ENCODE results near the gene SYT9.
"Not testable (repeated sequence)": the region's sequence is repeated elsewhere in the genome, so short reads cannot be mapped to it uniquely, and the experiment has no call there.

Gene SYT9

DNA sequence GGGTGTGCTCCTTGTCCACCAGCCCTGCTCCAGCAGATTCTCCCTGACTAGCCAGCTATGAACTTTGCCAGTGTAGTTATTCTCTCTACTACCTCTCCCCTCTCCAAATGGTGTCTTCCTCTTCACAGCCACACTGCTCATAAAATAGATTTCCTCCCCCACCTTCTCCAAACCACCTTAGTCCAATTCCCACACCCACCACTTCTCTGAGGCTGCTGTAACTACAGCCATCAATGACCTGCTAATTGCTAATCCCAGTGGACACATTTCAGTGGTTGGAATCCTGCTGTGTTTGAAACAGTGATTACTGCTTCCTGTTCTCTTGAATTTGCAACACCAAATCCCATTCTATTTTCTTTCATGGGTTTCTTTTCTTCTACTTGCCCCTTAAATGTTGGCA is 23.4 kb downstream of the SYT9 start:
- no peak for DNase-seq

DNA sequence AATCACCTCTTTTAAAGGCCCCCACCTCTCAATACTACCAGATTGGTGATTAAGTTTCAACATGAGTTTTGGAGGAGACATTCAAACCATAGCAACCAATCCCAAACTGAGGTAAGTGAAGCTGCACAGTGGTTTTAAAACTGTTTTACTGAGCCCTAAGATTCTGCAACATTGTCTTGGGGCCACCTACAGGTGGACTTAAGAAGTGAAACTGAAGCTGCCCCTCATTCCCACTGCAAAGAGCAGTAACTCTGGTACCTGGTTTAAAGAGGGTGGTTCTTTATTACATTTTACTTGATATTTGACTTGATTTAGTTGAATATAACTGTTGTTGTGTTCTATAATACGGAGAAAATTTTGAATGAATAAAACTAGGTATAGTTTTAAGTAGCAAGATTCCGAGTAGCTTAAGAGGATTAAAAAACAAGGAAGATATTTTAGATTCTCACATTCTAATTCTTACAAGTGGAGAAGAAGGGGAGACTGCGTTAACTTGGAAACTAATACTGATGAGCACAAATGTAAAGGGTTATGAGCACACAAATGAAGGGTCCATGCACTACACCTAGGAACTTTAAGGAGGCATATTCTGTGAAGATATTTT is 26.7 kb downstream of the SYT9 start:
- DNase-seq: peak; percentile 7

DNA sequence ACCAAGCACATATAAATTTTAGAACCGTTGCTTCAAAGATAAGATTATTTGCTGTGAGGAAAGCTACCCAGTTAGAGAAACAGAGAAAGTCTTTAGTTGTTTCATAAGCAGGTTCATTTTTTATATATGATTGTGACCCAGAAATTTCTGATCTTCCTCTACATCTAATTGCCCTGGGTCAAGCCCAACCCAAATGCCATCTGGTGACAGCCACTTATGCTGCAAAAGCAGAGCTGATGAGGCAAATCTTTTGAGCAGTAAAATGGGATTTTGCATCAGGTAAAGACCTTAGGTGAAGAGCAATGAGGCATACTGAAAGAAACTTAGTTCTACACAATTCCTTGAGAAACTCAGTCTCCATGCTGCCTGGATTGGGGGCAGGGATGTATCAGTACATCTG is 28.0 kb downstream of the SYT9 start:
- no peak for DNase-seq

DNA sequence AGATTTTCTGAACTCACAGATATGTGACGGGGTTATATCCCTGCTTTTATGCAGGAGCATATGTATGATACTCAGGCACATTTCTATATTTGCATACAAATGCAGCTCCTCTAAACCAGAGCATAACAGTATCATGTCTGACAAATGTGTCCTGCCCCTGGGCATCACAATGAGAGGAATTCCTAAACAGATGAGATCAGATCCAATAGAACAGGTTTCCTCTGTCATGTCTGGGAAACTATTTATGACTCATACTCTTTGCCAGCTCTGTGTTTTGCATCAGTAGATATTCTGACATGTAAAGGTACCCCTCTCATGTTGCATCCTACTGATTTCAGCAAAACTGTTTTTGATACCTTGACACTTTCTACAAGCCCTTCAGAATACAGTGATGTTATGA is 29.4 kb downstream of the SYT9 start:
- DNase-seq: no peak

DNA sequence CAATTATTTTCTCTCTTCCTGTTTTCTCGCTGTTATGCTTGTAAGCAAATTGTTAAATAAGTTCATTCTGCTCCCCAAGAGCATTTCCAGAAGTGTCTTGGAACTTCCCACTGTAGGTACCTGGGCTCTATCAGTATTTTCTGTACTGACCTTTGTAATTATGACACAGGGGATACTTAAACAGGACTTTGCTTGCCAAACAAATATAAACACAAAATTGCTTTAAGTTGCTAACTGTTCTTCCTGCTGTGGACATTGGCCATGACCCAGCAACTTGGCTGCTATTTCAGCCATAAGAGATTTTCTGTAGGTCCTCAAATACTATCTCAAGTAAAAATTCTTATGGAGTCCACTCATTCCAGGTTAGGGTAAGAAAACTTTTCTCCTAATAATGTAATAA is 30.1 kb downstream of the SYT9 start:
- DNase-seq: no peak

DNA sequence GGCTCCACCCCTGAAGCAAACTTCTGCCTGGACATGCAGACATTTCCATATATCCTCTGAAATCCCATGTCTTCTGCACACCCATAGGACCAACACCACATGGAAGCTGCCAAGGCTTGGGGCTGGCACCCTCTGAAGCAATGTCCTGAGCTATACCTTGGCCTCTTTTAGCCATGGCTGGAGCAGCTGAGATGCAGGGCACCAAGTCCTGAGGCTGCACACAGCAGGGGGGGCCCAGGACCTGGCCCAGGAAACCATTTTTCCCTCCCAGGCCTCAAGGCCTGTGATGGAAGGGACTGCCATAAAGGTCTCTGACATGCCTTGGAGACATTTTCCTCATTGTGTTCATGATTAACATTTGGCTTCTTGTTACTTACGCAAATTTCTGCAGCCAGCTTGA is 34.5 kb downstream of the SYT9 start:
- DNase-seq: no peak

DNA sequence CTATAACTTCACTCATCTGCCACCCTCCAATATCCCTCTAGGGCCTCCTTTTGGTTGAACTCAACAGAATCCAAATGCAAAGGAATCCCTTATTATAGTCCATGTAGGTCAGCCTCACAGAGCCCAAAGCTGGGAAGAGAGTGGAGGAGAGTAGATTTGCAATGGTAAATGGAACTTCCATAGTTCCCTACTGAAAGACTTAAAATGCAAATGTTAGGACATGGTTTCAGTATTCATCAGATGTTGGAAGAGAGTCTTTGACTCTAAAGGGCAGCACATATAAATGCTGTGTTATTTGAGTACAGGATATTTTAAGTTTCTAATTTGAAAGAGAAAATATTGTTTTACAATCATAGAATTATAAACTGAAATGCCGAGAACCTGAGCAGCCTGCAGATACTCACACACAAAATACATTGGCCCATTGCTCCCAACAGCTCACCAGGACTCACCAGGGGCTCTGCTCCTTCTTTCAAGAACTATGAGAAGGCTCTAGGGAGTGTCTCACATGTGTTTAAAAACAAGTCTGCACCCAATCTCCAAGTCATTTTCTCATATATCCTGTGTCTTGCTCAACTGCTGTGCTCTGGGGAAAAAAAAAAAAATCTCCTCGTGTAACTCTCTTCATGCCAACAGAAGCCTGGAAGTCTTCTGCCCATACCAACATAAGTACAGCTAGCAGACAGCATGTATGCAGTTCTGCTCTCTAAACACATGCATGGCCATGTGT is 39.6 kb downstream of the SYT9 start:
- DNase-seq: no peak

DNA sequence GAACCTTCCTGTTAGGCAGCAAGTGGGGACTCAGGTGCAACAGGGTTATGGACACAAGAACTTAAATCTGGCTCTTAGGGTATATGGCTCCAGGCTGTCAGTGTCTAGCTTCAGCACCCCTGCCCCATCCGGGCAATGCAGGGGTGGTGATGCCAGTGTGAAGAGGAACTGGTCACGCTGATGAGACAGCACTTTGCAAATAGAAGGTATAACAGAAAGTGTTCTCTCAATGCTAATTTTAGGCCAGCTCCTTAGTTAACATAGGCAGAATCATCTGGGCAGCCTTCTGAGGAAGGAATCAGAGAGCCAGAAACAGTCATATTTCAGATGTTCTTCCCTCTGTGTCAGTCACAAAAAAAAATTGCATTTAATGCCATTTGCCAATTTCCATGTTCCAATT is 41.2 kb downstream of the SYT9 start:
- DNase-seq: no peak

DNA sequence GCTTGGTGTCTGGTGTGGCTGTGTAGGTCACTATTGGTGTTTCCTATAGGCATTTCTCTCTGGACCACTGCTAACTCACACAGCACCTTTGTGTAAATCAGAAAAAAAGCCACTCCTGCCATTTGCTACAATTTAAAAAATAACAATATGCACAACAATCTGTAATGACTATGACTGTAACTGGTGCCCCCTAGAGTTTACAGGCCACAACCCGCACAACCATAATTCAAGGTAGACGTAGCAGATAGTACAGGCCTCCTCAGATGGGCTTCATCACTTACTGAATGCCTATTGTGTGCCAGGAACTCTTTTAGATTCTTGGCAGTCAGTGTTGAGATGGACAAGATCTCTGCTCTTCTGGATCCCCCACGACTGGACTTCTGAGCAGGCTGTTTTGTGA is 47.7 kb downstream of the SYT9 start:
- DNase-seq: no peak

DNA sequence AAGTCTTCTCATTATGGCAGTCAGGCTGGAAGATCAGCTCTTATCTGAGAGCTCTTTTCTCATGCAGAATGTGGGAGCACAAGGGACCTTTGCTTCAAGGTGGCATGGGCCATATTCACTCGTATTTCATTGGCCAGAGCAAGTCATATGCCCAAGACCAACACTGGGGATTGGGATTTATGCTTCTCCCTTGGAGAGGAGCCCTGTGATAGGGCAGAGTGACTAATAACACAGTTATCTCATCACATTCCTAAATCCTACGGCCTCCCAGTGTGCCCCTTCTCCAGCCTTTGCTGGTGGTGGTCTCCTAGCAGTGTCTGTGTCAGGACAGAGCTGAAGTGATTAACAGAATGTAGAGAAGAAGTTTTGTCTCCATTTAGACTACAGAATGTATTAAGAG is 48.6 kb downstream of the SYT9 start:
- DNase-seq: no peak

DNA sequence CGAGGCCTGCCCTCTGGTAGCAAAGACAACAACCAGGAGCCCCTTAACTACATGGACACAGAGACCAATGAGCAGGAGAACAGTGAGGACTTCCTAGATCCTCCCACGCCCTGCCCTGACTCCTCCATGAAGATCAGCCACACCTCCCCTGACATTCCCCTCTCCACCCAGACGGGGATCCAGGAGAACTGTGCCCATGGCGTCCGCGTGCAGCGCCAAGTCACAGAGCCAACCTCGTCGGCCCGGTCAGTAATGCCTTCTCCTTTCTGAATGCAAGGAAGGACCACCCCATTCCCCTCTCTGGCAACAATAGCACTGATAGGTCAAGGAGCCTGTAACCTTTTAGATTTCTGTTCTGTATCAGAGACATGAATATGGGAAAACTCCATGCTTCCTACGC is 51.4 kb downstream of the SYT9 start:
- DNase-seq: no peak

DNA sequence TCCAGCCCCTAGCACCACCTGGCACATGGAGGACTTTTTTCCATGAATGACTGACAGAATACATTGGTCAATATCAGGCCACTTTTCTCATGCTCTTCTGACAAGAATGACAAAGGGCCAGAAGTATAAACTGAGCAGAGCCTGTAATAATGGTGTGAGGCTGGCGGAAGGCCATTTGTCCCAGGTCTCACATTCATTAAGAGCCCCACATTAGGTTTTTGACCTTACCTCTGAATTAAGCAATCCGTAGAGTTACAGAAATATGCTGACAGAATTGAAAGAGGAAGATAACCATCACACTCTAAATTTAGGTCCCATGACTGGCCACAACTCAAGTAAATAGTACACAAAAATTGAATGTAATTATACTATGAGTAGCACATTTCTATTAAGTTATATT is 55.2 kb downstream of the SYT9 start:
- no peak for DNase-seq

DNA sequence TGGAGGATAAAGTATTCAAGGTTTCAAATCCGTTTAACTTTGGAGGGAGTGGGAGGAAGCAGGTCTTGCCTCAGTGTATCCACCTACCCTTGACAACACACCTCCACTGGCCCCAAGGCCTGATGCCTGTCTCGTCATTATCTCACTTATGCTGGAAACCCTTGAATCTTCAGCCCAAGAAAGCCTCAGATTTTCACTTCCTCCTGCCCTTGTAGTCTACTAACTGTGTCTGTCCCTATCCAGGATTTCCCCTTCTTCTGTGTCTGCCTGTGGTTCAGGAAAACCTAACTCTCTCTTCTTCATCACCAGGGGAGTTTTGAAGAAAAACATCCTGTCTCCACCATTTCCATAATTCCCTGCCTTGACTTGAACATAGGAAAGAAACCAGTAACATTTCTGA is 56.1 kb downstream of the SYT9 start:
- no peak for DNase-seq

DNA sequence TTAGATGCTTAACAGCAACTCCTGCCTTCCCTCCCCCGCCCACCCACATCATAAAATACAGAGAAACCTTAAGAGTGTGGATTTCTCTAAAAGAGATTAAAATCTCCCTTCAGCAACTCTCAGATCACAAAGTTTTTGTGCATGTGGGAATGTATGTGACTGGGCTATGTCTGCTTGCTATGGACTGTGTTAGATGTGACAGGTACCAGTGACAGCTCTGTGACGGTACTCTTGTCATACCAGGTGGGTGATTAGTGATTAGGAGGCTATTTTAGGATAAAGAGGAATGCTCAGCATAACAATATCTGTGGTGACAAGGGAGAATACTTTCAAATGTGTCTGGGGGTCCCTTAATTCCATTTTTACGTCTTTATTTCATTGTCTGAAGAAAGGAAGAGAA is 60.2 kb downstream of the SYT9 start:
- no peak for DNase-seq

DNA sequence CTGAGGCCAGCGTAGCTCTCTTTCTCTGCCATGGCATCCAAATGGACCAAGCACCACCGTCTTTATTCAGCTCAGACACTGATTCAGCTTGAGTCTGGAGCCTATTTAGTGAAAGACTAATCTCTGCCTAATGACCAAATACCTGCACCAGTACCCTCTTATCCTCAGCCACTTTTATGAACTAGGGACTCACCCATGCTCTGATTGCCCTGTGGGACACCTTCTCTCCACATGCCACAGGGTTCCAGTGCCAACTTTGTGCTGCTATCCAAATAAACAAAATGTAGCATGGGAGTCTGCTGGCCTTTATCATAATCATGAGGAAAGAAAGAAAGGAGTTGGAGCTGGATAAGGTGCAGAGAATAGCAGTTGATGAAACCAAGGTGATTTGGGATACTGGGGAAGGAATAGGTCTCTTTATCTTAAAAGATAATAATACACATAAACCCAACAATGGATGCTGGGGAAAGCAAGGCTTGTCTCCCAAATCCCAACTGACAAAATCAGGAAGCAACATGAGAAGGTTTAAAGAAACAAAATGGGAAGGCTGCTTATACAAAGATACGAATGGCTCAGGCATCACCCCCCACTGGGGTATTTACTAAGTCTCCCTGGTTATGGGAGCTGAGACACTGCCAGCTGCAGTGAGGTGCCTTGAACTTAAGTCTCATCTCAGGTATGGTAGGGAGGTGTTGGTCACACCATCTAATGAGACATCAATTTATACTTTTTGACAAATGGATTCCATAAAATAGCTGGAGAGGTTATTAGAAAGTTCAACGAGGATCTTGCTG is 63.3 kb downstream of the SYT9 start:
- DNase-seq: no peak

DNA sequence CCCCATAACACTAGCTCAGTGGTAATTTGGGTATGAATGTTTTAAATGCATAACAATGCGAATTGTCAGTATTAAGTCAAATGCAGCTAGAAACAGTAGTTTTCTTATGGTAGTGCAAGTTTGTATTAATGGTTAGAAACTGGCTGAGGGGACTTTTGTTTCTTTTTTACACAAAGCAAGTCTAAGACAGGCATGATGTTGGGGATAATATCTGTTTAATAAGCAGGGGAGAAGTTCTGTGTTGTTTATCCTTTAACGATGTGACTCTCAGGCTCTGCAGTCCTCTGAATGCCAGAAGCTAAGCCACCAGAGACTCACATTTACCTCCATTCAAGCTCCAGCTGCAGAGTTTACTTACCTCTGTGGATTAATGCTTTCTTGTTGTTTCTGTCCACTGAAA is 67.8 kb downstream of the SYT9 start:
- no peak for DNase-seq

DNA sequence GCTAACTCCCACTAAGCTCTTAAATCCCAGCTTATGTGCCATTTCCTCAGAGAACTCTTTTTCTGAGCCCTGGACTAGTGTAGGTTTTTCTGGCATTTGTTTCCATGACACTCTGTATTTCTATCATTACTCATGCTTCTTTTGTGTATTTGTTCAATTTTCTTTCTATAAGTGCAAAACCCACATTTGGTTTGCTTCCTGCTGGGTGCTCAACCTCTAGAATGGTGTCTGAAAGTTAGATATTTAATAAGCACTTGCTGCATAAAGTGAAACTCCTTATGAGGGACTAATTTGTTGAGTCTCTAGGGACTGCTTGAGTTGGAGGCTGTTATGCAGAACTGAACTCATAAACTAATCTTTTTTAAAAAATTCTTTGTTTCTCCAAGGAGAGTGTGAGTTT is 68.6 kb downstream of the SYT9 start:
- no peak for DNase-seq

DNA sequence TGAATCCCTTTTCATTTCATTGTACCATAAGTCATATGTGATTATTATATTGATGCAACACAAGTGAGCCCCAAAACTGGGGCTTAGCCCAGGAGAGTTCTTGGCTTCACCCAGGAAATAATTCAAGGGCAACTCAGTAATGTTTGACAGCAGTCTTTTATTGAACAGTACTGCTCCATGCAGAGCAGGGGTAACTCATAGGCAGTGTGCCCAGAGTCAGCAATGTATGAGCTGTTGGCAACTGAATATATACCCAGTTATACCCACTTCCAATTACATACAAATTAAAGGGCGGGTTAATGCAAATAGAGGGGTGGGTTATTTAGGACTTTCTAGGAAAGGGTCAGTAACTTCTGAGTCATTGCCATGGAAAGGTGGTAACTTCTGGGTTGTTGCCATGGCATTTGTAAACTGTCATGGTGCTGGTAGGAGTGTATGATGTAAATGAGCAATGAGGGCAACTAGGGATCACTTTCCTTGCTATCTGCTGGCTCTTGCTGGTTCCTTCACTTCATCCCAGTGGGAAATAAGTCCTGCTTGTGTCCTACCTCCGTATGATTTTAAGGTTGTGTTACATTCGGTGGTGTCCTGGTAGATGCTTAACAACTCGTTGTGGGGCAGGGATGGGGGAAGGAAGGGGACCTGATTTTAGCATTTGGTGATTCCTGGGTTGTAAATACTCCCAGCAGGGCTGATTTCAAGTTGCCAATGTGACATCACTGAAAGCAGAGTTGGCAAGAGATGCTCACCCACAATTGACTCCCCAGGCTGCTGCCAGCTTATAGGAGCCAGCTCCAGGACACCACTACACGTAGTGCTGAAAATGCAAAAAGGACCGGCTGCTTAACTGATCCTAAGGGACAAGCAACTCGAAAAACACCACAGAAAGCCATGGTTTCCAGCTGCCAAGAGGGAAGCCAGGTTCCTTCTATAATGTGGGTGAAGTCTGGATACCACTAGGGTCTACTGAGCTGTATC is 70.1 kb downstream of the SYT9 start:
- DNase-seq: no peak

DNA sequence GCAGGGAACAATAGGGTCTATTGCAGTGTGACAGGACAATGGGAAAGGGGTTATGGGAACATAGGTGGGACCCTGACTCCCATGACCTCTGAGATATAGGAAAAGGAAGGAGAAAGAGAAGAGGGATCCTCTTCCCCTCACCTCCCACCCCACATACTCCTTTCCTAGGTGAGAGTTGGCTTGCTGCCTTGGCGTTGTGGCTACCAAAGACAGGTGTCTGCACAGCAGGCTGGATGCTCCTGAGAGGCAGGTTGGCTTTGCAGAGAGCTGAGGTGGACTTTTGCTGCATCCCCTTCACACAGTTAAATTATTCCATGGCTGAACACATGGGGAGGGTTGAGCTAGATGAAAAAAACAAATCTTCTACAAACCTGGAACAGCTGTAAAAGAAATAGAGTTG is 80.7 kb downstream of the SYT9 start:
- no peak for DNase-seq

DNA sequence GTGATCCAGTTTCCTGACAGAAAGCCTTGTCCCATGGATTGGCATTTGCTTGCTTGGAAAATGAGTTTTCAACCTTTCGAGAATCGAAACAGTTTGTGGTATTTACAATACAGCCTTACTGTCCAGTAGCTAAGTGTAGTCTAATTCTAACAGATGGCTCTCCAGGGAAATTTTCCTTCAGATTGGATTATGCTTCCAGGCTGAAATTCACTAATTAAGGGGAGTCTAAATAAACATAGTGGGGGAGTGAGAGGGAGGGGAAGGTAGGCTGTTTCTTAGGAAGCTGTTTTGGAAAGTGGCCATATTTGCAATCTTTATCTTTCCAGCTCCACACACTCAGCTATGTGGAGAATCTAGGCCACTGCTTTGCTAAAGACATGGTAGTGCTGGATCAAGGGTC is 81.3 kb downstream of the SYT9 start:
- no peak for DNase-seq

DNA sequence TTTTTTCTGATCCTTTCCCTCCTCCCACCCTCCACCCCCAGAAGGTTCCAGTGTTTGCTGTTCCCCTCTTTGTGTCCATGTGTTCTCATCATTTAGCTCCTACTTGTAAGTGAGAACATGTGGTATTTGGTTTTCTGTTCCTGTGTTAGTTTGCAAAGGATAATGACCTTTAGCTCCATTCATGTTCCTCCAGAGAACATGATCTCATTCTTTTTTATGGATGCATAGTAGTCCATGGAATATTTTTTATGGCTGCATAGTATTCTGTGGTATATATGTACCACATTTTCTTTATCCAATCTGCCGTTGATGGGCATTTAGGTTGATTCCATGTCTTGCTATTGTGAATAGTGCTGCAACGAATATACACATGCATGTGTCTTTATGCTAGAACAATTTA is 83.7 kb downstream of the SYT9 start:
- not testable (repeated sequence) for DNase-seq

DNA sequence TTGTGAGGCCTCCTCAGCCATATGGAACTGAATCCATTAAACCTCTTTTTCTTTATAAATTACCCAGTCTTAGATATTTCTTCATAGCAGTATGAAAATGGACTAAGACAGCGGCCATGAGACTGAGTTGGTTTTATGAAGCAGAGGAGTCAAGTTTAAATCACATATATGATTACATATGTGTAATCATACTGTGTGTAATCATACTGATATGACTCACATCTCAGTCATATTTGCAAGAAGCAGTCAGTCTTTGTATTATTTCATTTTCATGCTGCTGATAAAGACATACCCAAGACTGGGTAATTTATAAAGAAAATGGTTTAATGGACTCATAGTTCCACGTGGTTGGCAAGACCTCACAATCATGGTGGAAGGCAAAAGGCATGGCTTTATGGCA is 89.8 kb downstream of the SYT9 start:
- no peak for DNase-seq
